IMR-90 (cell line): ENCODE data around the gene TRIM33. TPM values are rescaled to one million over a fixed set of nuclear protein-coding genes. Genes with fewer than 3 reads are reported as not detected.

Experiments used
- ATAC-seq: fragments of 200-7000 bp; cut with Tn5 transposase; 2 replicates; pipeline ENCODE4 v1.9.1; 2020; ENCODE audit warnings: low read depth, mild to moderate bottlenecking, moderate library complexity
- BruUV-seq: library from RNA; stranded (reverse); fragments of 400-500 nt; replicated peaks from 2 replicates; lab custom pipeline; 2021; lab: Mats Ljungman, UMichigan
- CTCF ChIA-PET: fragments of 300-600 bp; formaldehyde crosslinking; extraction: SDS; loops from one replicate; lab custom pipeline; 2021; ENCODE audit warnings: antibody characterized with exemption; lab: Yijun Ruan, JAX
- POLR2A ChIA-PET: fragments of 300-600 bp; sonication (Branson Sonifier 250); formaldehyde crosslinking; loops from one replicate; lab custom pipeline; 2022; ENCODE audit warnings: antibody characterized with exemption; ENCODE audit not compliant: unreplicated experiment; lab: Charles Lee
- DNase-seq: peaks from one replicate; pipeline ENCODE4 v3.0.0; 2013
- H2AFZ ChIP-seq: replicated peaks from 2 replicates; pipeline ENCODE3; 2013; ENCODE audit warnings: low read length, mild to moderate bottlenecking; ENCODE audit not compliant: poor library complexity
- H2AK5ac ChIP-seq: 2 replicates; pipeline ENCODE4 v1.6.1; 2013; ENCODE audit warnings: low read depth, low read length, inconsistent platforms
- H2AK9ac ChIP-seq: replicated peaks from 2 replicates; pipeline ENCODE3; 2013; ENCODE audit warnings: mild to moderate bottlenecking, low read depth, low read length, moderate library complexity; ENCODE audit not compliant: poor library complexity
- H2BK120ac ChIP-seq: 2 replicates; pipeline ENCODE4 v1.6.1; 2013; ENCODE audit warnings: low read depth, low read length, inconsistent platforms
- H2BK15ac ChIP-seq: 3 replicates; pipeline ENCODE4 v1.6.1; 2013; ENCODE audit warnings: low read depth, low read length, inconsistent platforms
- H2BK20ac ChIP-seq: 2 replicates; pipeline ENCODE4 v1.6.1; 2013; ENCODE audit warnings: low read depth, mild to moderate bottlenecking, inconsistent platforms, low read length, moderate library complexity
- H2BK5ac ChIP-seq: 2 replicates; pipeline ENCODE4 v1.6.1; 2013; ENCODE audit warnings: mild to moderate bottlenecking, low read depth, low read length, inconsistent platforms; ENCODE audit not compliant: poor library complexity, severe bottlenecking
- H3K14ac ChIP-seq: replicated peaks from 2 replicates; pipeline ENCODE4 v1.6.1; 2013; ENCODE audit warnings: low read depth, low read length, inconsistent platforms
- H3K18ac ChIP-seq: 2 replicates; pipeline ENCODE4 v1.6.1; 2013; ENCODE audit warnings: low read depth, low read length, control low read depth
- H3K23ac ChIP-seq: 2 replicates; pipeline ENCODE4 v1.6.1; 2013; ENCODE audit warnings: low read depth, low read length, inconsistent platforms
- H3K27ac ChIP-seq: 2 replicates; pipeline ENCODE4 v1.5.1; 2013; ENCODE audit warnings: mild to moderate bottlenecking, control low read depth, low read length; ENCODE audit not compliant: insufficient read depth
- H3K27me3 ChIP-seq: 2 replicates; pipeline ENCODE4 v1.6.1; 2013; ENCODE audit warnings: low read length; ENCODE audit not compliant: control insufficient read depth, insufficient read depth
- H3K36me3 ChIP-seq: 2 replicates; pipeline ENCODE4 v1.6.1; 2013; ENCODE audit warnings: low read length, mixed read lengths; ENCODE audit not compliant: control insufficient read depth, insufficient read depth
- H3K4ac ChIP-seq: 2 replicates; pipeline ENCODE4 v1.6.1; 2013; ENCODE audit warnings: low read depth, low read length, inconsistent platforms
- H3K4me1 ChIP-seq: 2 replicates; pipeline ENCODE4 v1.6.1; 2013; ENCODE audit warnings: low read length, mixed read lengths; ENCODE audit not compliant: control insufficient read depth, insufficient read depth
- H3K4me2 ChIP-seq: 2 replicates; pipeline ENCODE4 v1.6.1; 2013; ENCODE audit warnings: low read depth, mild to moderate bottlenecking, control low read depth, low read length, moderate library complexity
- H3K4me3 ChIP-seq: 2 replicates; pipeline ENCODE4 v1.5.1; 2013; ENCODE audit warnings: low read depth, mild to moderate bottlenecking, control low read depth, low read length, moderate library complexity; ENCODE audit not compliant: insufficient read depth
- H3K56ac ChIP-seq: 2 replicates; pipeline ENCODE4 v1.6.1; 2013; ENCODE audit warnings: low read length, inconsistent platforms; ENCODE audit not compliant: insufficient read depth; ENCODE audit errors: extremely low read depth
- H3K79me1 ChIP-seq, 2 experiments: 2 replicates each; pipeline ENCODE4 v1.6.1; 2013; ENCODE audit warnings: low read length in 2 of 2, inconsistent platforms in 1 of 2, low read depth in 1 of 2
- H3K9ac ChIP-seq: 2 replicates; pipeline ENCODE4 v1.6.1; 2013; ENCODE audit warnings: low read depth, low read length, control low read depth
- H3K9me1 ChIP-seq: 2 replicates; pipeline ENCODE4 v1.6.1; 2013; ENCODE audit warnings: low read length, inconsistent platforms; ENCODE audit not compliant: insufficient read depth
- H3K9me3 ChIP-seq: 2 replicates; pipeline ENCODE4 v1.6.1; 2013; ENCODE audit warnings: low read length; ENCODE audit not compliant: control insufficient read depth, insufficient read depth
- H4K20me1 ChIP-seq: 2 replicates; pipeline ENCODE4 v1.6.1; 2013; ENCODE audit warnings: low read length, inconsistent platforms; ENCODE audit not compliant: insufficient read depth
- H4K5ac ChIP-seq: 2 replicates; pipeline ENCODE4 v1.6.1; 2013; ENCODE audit warnings: mild to moderate bottlenecking, low read depth, low read length, control low read depth
- H4K8ac ChIP-seq, 2 experiments: 2 replicates each; pipeline ENCODE4 v1.6.1; 2013; ENCODE audit warnings: low read depth in 2 of 2, low read length in 2 of 2, control low read depth in 1 of 2, inconsistent platforms in 1 of 2
- H4K91ac ChIP-seq: 2 replicates; pipeline ENCODE4 v1.6.1; 2013; ENCODE audit warnings: low read depth, low read length, inconsistent platforms; ENCODE audit not compliant: insufficient read depth
- BHLHE40 ChIP-seq: fragments of 150-350 bp; IDR thresholded peaks from 2 replicates; pipeline ENCODE4 v1.6.1; 2016; ENCODE audit warnings: mild to moderate bottlenecking, low read depth, low read length
- CTCF ChIP-seq: conservative IDR thresholded peaks from 2 replicates; pipeline ENCODE4 v1.5.1; 2012; ENCODE audit warnings: mild to moderate bottlenecking, low read depth, low read length, improper control_type of control experiment
- MAFK ChIP-seq: IDR thresholded peaks from 2 replicates; pipeline ENCODE4 v1.6.1; 2012; ENCODE audit warnings: low read depth, low read length, improper control_type of control experiment
- MXI1 ChIP-seq: IDR thresholded peaks from 2 replicates; pipeline ENCODE4 v1.6.1; 2012; ENCODE audit warnings: low read depth, mild to moderate bottlenecking, low read length, moderate library complexity, borderline replicate concordance
- NFE2L2 ChIP-seq: fragments of 150-350 bp; IDR thresholded peaks from 2 replicates; pipeline ENCODE4 v1.6.1; 2016; ENCODE audit warnings: low read depth, mild to moderate bottlenecking, low read length
- dilution Hi-C: fragments of 300-500 bp; cut with HindIII; formaldehyde crosslinking; loops from one replicate; pipeline ENCODE4 v1.14.3; 2018; ENCODE audit warnings: low sequenced_read_pairs; ENCODE audit not compliant: unreplicated experiment
- in situ Hi-C: fragments of 300-500 bp; cut with MboI; formaldehyde crosslinking; loops from 3 replicates; pipeline ENCODE4 v1.14.3; 2019; ENCODE audit warnings: low sequenced_read_pairs, inconsistent platforms, mixed read lengths
- intact Hi-C: fragments of 100-400 bp; cut with micrococcal nuclease; formaldehyde crosslinking; loops from 2 replicates; pipeline ENCODE4 v1.10.0; 2022
- polyA plus RNA-seq, 3 experiments: library from polyadenylated mRNA; depleted of rRNA; stranded (reverse); fragments of >200 nt; gene quantifications; 2 replicates each; pipeline ENCODE4 v1.2.3, GENCODE V29; 2012; ENCODE audit warnings: low replicate concordance in 1 of 3
- total RNA-seq: library from RNA; depleted of rRNA; stranded (reverse); fragments of >200 nt; gene quantifications from 2 replicates; pipeline ENCODE4 v1.2.3, GENCODE V29; 2012
- TF ChIP-seq, protein P1 (sequence below): fragments of 150-350 bp; IDR thresholded peaks from 2 replicates; pipeline ENCODE4 v1.6.1; 2017; ENCODE audit warnings: mild to moderate bottlenecking, antibody characterized with exemption, low read length, low read depth

Gene TRIM33
- total and polyA plus RNA-seq, 2 of the 4 experiments (the other 2 are of a cell fraction), result 9.5 to 40.1 TPM

- Histone ChIP-seq H2BK5ac (no peak overlapping the region), H2AFZ (no peak overlapping the region), H3K36me3 (no peaks in the 10 kb centered on the region), H3K4me1 (no peaks in the 10 kb centered on the region), H2BK15ac (no peak overlapping the region), H3K56ac (no peak overlapping the region), H3K27ac (no peak overlapping the region), H3K4me3 (no peak overlapping the region), H4K91ac (no peak overlapping the region), H3K14ac (no peak overlapping the region), H3K4ac (no peak overlapping the region), H4K8ac (no peak overlapping the region), H3K9ac (no peak overlapping the region), H2BK20ac (no peak overlapping the region), H2BK120ac (no peak overlapping the region), H2AK5ac (no peak overlapping the region), H3K18ac (no peak overlapping the region), H3K9me1 (peaks cover 4% of the 10 kb centered on the region; the same call in 1 of the 2 replicates), H3K4me2 (no peak overlapping the region), H3K23ac (no peak overlapping the region), H4K20me1 (peaks cover 66% of the 10 kb centered on the region), H2AK9ac (no peak overlapping the region), H3K9me3 (no peaks in the 10 kb centered on the region), H3K79me1 (peaks cover 11 to 54% of the 10 kb centered on the region in 2 experiments; a peak in 3 of 4 replicates), H4K5ac (no peak overlapping the region), H3K27me3 (no peaks in the 10 kb centered on the region)
- intact Hi-C loops (no loop called here), in situ Hi-C loops (no loop called here), dilution Hi-C loops (no loop called here)
- no TSS peak for BruUV-seq
- TF ChIP-seq NFE2L2 (no peak), CTCF (no peak), MXI1 (no peak), MAFK (no peak), BHLHE40 (no peak)
- TF ChIP-seq, protein P1, sequence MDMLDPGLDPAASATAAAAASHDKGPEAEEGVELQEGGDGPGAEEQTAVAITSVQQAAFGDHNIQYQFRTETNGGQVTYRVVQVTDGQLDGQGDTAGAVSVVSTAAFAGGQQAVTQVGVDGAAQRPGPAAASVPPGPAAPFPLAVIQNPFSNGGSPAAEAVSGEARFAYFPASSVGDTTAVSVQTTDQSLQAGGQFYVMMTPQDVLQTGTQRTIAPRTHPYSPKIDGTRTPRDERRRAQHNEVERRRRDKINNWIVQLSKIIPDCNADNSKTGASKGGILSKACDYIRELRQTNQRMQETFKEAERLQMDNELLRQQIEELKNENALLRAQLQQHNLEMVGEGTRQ, result no peak
- ATAC-seq (no peak), DNase-seq (no peak)
- ChIA-PET POLR2A (no interaction called here), CTCF (no interaction called here)
These were observed 11.5 kb downstream of the TRIM33 start for GRCh38 chr1:114499478-114499877.
